Suprapubic skin (tissue), 4 donors: ENCODE results near the gene SEMA5A. TPM values are rescaled to one million over a fixed set of nuclear protein-coding genes. Genes with fewer than 3 reads are reported as not detected.

Experiments used
- DNase-seq, 2 donors: peaks; one replicate each; pipeline ENCODE4 v3.0.0-alpha.2; 2019; ENCODE audit warnings: low spot score in 2 of 2
- H3K27ac ChIP-seq: fragments of 200-600 bp; sonication (generic); one replicate; pipeline ENCODE4 v1.5.1; 2019
- H3K27me3 ChIP-seq: fragments of 200-600 bp; sonication (generic); one replicate; pipeline ENCODE4 v1.5.1; 2019
- H3K36me3 ChIP-seq: fragments of 200-600 bp; sonication (generic); one replicate; pipeline ENCODE4 v1.5.1; 2019
- H3K4me1 ChIP-seq: fragments of 200-600 bp; sonication (generic); one replicate; pipeline ENCODE4 v1.5.1; 2019
- H3K4me3 ChIP-seq: fragments of 200-600 bp; sonication (generic); one replicate; pipeline ENCODE4 v1.5.1; 2019; ENCODE audit warnings: mild to moderate bottlenecking
- H3K9me3 ChIP-seq: fragments of 200-600 bp; sonication (generic); one replicate; pipeline ENCODE4 v1.5.1; 2019
- EP300 ChIP-seq: sonication (generic); formaldehyde crosslinking; IDR thresholded peaks from one replicate; pipeline ENCODE4 v1.6.1; 2017; ENCODE audit warnings: antibody characterized with exemption
- POLR2A ChIP-seq, 2 donors: fragments of 450-650 bp; IDR thresholded peaks; one replicate each; pipeline ENCODE4 v1.6.1; 2017; ENCODE audit warnings: antibody characterized with exemption in 2 of 2, mild to moderate bottlenecking in 2 of 2, moderate library complexity in 2 of 2
- POLR2AphosphoS5 ChIP-seq, 3 donors: sonication (generic); formaldehyde crosslinking; IDR thresholded peaks; one replicate each; pipeline ENCODE4 v1.6.1; 2017; ENCODE audit warnings: antibody characterized with exemption in 3 of 3
- WGBS: methylation state at CpG from one replicate; pipeline ENCODE4 v1.1.5; 2018; 5-methylcytosine and 5-hydroxymethylcytosine counted together
- total RNA-seq, 4 donors: library from RNA; depleted of rRNA; stranded (reverse); fragments of >200 nt; gene quantifications; one replicate each; pipeline ENCODE4 v1.1.0, GENCODE V29; 2016
- TF ChIP-seq, protein P1 (sequence below), 2 donors: fragments of 200-600 bp in 1 of 2; fragments of 450-650 bp in 1 of 2; sonication (generic) in 1 of 2; IDR thresholded peaks; one replicate each; pipeline ENCODE4 v1.5.1; 2016 to 2019; ENCODE audit warnings: antibody characterized with exemption in 2 of 2, mild to moderate bottlenecking in 1 of 2, moderate library complexity in 1 of 2

SEMA5A gene
- total RNA-seq, 4 donors from 2014 or later: 14.5 to 31.7 (median 23.4) TPM

GRCh38 chr5:9564752-9565151 is 18.9 kb upstream of the SEMA5A start:
- Histone ChIP-seq H3K4me3 (no peak overlapping the region), H3K4me1 (peaks cover 2% of the 10 kb centered on the region), H3K9me3 (no peaks in the 10 kb centered on the region), H3K27ac (no peak overlapping the region), H3K27me3 (no peaks in the 10 kb centered on the region), H3K36me3 (no peaks in the 10 kb centered on the region)
- no peak for DNase-seq
- TF ChIP-seq EP300: no peak
- 86% methylated on average over 4 of the region's 4 CpGs for WGBS

GRCh38 chr5:9562141-9562540 is 16.3 kb upstream of the SEMA5A start:
- no peak overlapping the region for H3K27ac ChIP-seq
- DNase-seq: no peak
- no peak overlapping the region for H3K4me3 ChIP-seq
- H3K9me3 ChIP-seq: no peaks in the 10 kb centered on the region
- H3K36me3 ChIP-seq: no peaks in the 10 kb centered on the region
- 80% methylated on average over 7 of the region's 7 CpGs for WGBS
- H3K27me3 ChIP-seq: no peaks in the 10 kb centered on the region
- no peak for TF ChIP-seq POLR2A (IDR thresholded peaks at IDR 0.05)
- TF ChIP-seq POLR2AphosphoS5 (IDR thresholded peaks at IDR 0.05): no peak
- no peak for TF ChIP-seq EP300
- TF ChIP-seq, protein P1, sequence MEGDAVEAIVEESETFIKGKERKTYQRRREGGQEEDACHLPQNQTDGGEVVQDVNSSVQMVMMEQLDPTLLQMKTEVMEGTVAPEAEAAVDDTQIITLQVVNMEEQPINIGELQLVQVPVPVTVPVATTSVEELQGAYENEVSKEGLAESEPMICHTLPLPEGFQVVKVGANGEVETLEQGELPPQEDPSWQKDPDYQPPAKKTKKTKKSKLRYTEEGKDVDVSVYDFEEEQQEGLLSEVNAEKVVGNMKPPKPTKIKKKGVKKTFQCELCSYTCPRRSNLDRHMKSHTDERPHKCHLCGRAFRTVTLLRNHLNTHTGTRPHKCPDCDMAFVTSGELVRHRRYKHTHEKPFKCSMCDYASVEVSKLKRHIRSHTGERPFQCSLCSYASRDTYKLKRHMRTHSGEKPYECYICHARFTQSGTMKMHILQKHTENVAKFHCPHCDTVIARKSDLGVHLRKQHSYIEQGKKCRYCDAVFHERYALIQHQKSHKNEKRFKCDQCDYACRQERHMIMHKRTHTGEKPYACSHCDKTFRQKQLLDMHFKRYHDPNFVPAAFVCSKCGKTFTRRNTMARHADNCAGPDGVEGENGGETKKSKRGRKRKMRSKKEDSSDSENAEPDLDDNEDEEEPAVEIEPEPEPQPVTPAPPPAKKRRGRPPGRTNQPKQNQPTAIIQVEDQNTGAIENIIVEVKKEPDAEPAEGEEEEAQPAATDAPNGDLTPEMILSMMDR (IDR thresholded peaks at IDR 0.05): no peak
- peaks cover 8% of the 10 kb centered on the region for H3K4me1 ChIP-seq

- Histone ChIP-seq H3K36me3 (no peaks in the 10 kb centered on the region), H3K4me3 (no peak overlapping the region), H3K27me3 (no peaks in the 10 kb centered on the region), H3K4me1 (peaks cover 8% of the 10 kb centered on the region), H3K9me3 (no peaks in the 10 kb centered on the region), H3K27ac (no peak overlapping the region)
- no peak for DNase-seq
- TF ChIP-seq, protein P1 (IDR thresholded peaks at IDR 0.05): no peak
- TF ChIP-seq POLR2AphosphoS5 (IDR thresholded peaks at IDR 0.05) (no peak), EP300 (no peak), POLR2A (IDR thresholded peaks at IDR 0.05) (no peak)
- WGBS: 32% methylated on average over 3 of the region's 3 CpGs
Observed at GRCh38 chr5:9559965-9560364, 14.1 kb upstream of the SEMA5A start.

GRCh38 chr5:9558319-9558965 is 12.6 kb upstream of the SEMA5A start:
- Histone ChIP-seq H3K27me3 (no peaks in the 10 kb centered on the region), H3K4me1 (peaks cover 8% of the 10 kb centered on the region), H3K36me3 (no peaks in the 10 kb centered on the region), H3K9me3 (no peaks in the 10 kb centered on the region), H3K4me3 (no peak overlapping the region), H3K27ac (no peak overlapping the region)
- no peak for DNase-seq
- TF ChIP-seq, protein P1 (IDR thresholded peaks at IDR 0.05): no peak
- no peak for TF ChIP-seq POLR2A (IDR thresholded peaks at IDR 0.05)
- TF ChIP-seq EP300: no peak
- no peak for TF ChIP-seq POLR2AphosphoS5 (IDR thresholded peaks at IDR 0.05)
- WGBS: 77% methylated on average over 5 of the region's 5 CpGs

- TF ChIP-seq, protein P1 (IDR thresholded peaks at IDR 0.05): no peak
- no peak for TF ChIP-seq POLR2AphosphoS5 (IDR thresholded peaks at IDR 0.05)
- no peak for TF ChIP-seq EP300
- TF ChIP-seq POLR2A (IDR thresholded peaks at IDR 0.05): no peak
- H3K27ac ChIP-seq: no peak overlapping the region
- no peaks in the 10 kb centered on the region for H3K36me3 ChIP-seq
- 78% methylated on average over 2 of the region's 2 CpGs for WGBS
- H3K9me3 ChIP-seq: no peaks in the 10 kb centered on the region
- H3K4me1 ChIP-seq: peaks cover 8% of the 10 kb centered on the region
- no peak for DNase-seq
- H3K27me3 ChIP-seq: no peaks in the 10 kb centered on the region
- H3K4me3 ChIP-seq: no peak overlapping the region
Observed at GRCh38 chr5:9557696-9558095, 11.8 kb upstream of the SEMA5A start.

GRCh38 chr5:9555961-9556360 is 10.1 kb upstream of the SEMA5A start:
- Histone ChIP-seq H3K9me3 (no peaks in the 10 kb centered on the region), H3K4me3 (no peak overlapping the region), H3K4me1 (peaks cover 8% of the 10 kb centered on the region), H3K27ac (no peak overlapping the region), H3K27me3 (no peaks in the 10 kb centered on the region), H3K36me3 (no peaks in the 10 kb centered on the region)
- TF ChIP-seq, protein P1 (IDR thresholded peaks at IDR 0.05): no peak
- 98% methylated on average over 4 of the region's 4 CpGs for WGBS
- no peak for DNase-seq
